ENCODE results near the gene FLVCR2.

FLVCR2 gene

GRCh38 chr14:75559045-75559444 lies 19.4 kb upstream of the FLVCR2 start:
- no peak for DNase-seq

- DNase-seq = peak; percentile 74
Observed at GRCh38 chr14:75559451-75560222, 18.8 kb upstream of the FLVCR2 start.

- DNase-seq = peak; percentile 43
Observed at GRCh38 chr14:75561013-75561432, 17.4 kb upstream of the FLVCR2 start.

- DNase-seq = peak; percentile 66
Observed at GRCh38 chr14:75562089-75562488, 16.3 kb upstream of the FLVCR2 start.

- DNase-seq = no peak
Observed at GRCh38 chr14:75562489-75562888, 15.9 kb upstream of the FLVCR2 start.

- no peak for DNase-seq
Observed at GRCh38 chr14:75563931-75564330, 14.5 kb upstream of the FLVCR2 start.

GRCh38 chr14:75565056-75565455 lies 13.4 kb upstream of the FLVCR2 start:
- DNase-seq = no peak

- peak; percentile 84 for DNase-seq
Observed at GRCh38 chr14:75566321-75566720, 12.1 kb upstream of the FLVCR2 start.

GRCh38 chr14:75566752-75567151 lies 11.7 kb upstream of the FLVCR2 start:
- no peak for DNase-seq

- no peak for DNase-seq
Observed at GRCh38 chr14:75568140-75568539, 10.3 kb upstream of the FLVCR2 start.

- peak; percentile 52 for DNase-seq
Observed at GRCh38 chr14:75568791-75569190, 9.6 kb upstream of the FLVCR2 start.

- DNase-seq = no peak
Observed at GRCh38 chr14:75570797-75571196, 7.6 kb upstream of the FLVCR2 start.

- DNase-seq = no peak
Observed at GRCh38 chr14:75572104-75572503, 6.3 kb upstream of the FLVCR2 start.

GRCh38 chr14:75577090-75577489 lies 1.3 kb upstream of the FLVCR2 start:
- no peak for DNase-seq

- peak; percentile 74 for DNase-seq
Observed at GRCh38 chr14:75577729-75578101, 705 bp upstream of the FLVCR2 start.

GRCh38 chr14:75578786-75579337 lies 442 bp downstream of the FLVCR2 start:
- no peak for DNase-seq

- DNase-seq = no peak
Observed at GRCh38 chr14:75579338-75579864, 981 bp downstream of the FLVCR2 start.

- no peak for DNase-seq
Observed at GRCh38 chr14:75579882-75580281, 1.5 kb downstream of the FLVCR2 start.

GRCh38 chr14:75587388-75587787 lies 9.0 kb downstream of the FLVCR2 start:
- no peak for DNase-seq

- DNase-seq = no peak
Observed at GRCh38 chr14:75589931-75590330, 11.5 kb downstream of the FLVCR2 start.

- DNase-seq = no peak
Observed at GRCh38 chr14:75591331-75591946, 13.0 kb downstream of the FLVCR2 start.

- DNase-seq = no peak
Observed at GRCh38 chr14:75591987-75592575, 13.7 kb downstream of the FLVCR2 start.

- no peak for DNase-seq
Observed at GRCh38 chr14:75595226-75595625, 16.8 kb downstream of the FLVCR2 start.

GRCh38 chr14:75597149-75597548 lies 18.7 kb downstream of the FLVCR2 start:
- no peak for DNase-seq
